Measurements from ENCODE around the gene PCNX2. TPM values are rescaled to one million over a fixed set of nuclear protein-coding genes. Genes with fewer than 3 reads are reported as not detected.

PCNX2 gene
- total RNA-seq, 3 donors from 2014 or later (not counting 1 experiment from before 2014, with no cell fraction given) = 12.9 to 25.8 (median 16.0) TPM

DNA sequence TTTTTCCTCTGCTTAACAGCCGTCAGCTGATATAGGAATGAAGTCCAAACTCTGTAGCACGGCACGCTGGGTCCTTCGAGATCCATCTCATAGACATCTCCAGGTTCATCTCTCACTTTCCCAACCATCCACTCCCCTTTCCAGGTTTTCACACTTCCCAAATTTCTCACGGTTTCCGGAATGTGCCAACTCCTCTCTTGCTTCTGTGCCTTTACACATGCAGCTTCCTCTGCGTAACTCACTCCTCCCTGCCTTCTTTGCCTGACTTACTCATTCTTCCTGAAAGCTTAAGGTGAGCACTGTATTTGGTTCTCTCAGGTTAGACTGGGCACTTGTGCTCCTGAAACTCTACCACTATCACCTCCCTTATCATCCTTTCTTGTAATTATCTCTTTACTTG lies 168.4 kb downstream of the PCNX2 start:
- H3K27ac Mint-ChIP-seq = no peak overlapping the region
- intact Hi-C loops (cut with micrococcal nuclease) = no loop called here
- H3K27ac ChIP-seq (ENCODE audit: low read length) = no peak overlapping the region
- no peaks in the 10 kb centered on the region for H3K36me3 ChIP-seq (ENCODE audit: control insufficient read depth, insufficient read depth, low read length)
- H3K4me1 ChIP-seq (ENCODE audit: control insufficient read depth, insufficient read depth, low read length) = no peaks in the 10 kb centered on the region
- DNase-seq (no peak), ATAC-seq (no peak)
- 95% methylated on average over 7 of the region's 7 CpGs for WGBS (ENCODE audit: insufficient coverage)
- no peak overlapping the region for H3K4me3 Mint-ChIP-seq
- H3K4me3 ChIP-seq (ENCODE audit: low read length) = no peak overlapping the region
- no peaks in the 10 kb centered on the region for H3K9me3 ChIP-seq (ENCODE audit: control insufficient read depth, insufficient read depth, low read length)
- H3K27me3 Mint-ChIP-seq (ENCODE audit: low read depth in 2 of 2) = no peaks in the 10 kb centered on the region
- no peaks in the 10 kb centered on the region for H3K36me3 Mint-ChIP-seq
- H3K27me3 ChIP-seq (ENCODE audit: control insufficient read depth, insufficient read depth, low read length) = no peaks in the 10 kb centered on the region
- peaks cover 0 to 3% of the 10 kb centered on the region in 2 donors for H3K9me3 Mint-ChIP-seq
- TF ChIP-seq, protein P1, sequence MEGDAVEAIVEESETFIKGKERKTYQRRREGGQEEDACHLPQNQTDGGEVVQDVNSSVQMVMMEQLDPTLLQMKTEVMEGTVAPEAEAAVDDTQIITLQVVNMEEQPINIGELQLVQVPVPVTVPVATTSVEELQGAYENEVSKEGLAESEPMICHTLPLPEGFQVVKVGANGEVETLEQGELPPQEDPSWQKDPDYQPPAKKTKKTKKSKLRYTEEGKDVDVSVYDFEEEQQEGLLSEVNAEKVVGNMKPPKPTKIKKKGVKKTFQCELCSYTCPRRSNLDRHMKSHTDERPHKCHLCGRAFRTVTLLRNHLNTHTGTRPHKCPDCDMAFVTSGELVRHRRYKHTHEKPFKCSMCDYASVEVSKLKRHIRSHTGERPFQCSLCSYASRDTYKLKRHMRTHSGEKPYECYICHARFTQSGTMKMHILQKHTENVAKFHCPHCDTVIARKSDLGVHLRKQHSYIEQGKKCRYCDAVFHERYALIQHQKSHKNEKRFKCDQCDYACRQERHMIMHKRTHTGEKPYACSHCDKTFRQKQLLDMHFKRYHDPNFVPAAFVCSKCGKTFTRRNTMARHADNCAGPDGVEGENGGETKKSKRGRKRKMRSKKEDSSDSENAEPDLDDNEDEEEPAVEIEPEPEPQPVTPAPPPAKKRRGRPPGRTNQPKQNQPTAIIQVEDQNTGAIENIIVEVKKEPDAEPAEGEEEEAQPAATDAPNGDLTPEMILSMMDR (IDR thresholded peaks at IDR 0.05) = no peak
- H3K4me1 Mint-ChIP-seq = no peaks in the 10 kb centered on the region

DNA sequence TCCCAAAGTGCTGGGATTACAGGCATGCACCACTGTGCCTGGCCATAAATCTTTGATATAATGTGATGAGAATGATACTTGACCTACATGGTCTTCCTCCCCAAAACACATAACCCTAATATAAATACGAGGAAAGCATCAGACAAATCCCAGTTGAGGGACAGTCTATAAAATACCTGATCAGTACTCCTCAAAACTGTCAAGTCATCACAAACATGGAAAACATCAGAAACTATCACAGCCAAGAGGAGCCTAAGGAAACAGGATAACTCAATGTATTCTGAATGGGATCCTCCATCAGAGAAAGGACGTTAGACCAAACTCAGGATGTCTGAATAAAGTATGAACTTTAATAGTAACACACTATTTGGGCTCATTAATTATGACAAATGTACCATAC lies 172.7 kb downstream of the PCNX2 start:
- DNase-seq (no peak), ATAC-seq (no peak)
- 100% methylated on average over 1 of the region's 2 CpGs for WGBS (ENCODE audit: insufficient coverage)
- H3K27ac Mint-ChIP-seq = no peak overlapping the region
- Histone ChIP-seq H3K9me3 (ENCODE audit: control insufficient read depth, insufficient read depth, low read length) (no peaks in the 10 kb centered on the region), H3K27ac (ENCODE audit: low read length) (no peak overlapping the region), H3K27me3 (ENCODE audit: control insufficient read depth, insufficient read depth, low read length) (no peaks in the 10 kb centered on the region), H3K4me3 (ENCODE audit: low read length) (no peak overlapping the region), H3K4me1 (ENCODE audit: control insufficient read depth, insufficient read depth, low read length) (no peaks in the 10 kb centered on the region), H3K36me3 (ENCODE audit: control insufficient read depth, insufficient read depth, low read length) (no peaks in the 10 kb centered on the region)
- intact Hi-C loops (cut with micrococcal nuclease) = no loop called here
- H3K36me3 Mint-ChIP-seq = no peaks in the 10 kb centered on the region
- TF ChIP-seq, protein P1 (IDR thresholded peaks at IDR 0.05) = no peak
- H3K9me3 Mint-ChIP-seq = no peaks in the 10 kb centered on the region
- no peaks in the 10 kb centered on the region for H3K4me1 Mint-ChIP-seq
- no peak overlapping the region for H3K4me3 Mint-ChIP-seq
- H3K27me3 Mint-ChIP-seq (ENCODE audit: low read depth in 2 of 2) = no peaks in the 10 kb centered on the region

GRCh38 chr1:233121947-233122559 lies 173.5 kb downstream of the PCNX2 start:
- H3K27me3 Mint-ChIP-seq (ENCODE audit: low read depth in 2 of 2) = no peaks in the 10 kb centered on the region
- Histone ChIP-seq H3K27ac (ENCODE audit: low read length) (no peak overlapping the region), H3K4me1 (ENCODE audit: control insufficient read depth, insufficient read depth, low read length) (no peaks in the 10 kb centered on the region), H3K36me3 (ENCODE audit: control insufficient read depth, insufficient read depth, low read length) (no peaks in the 10 kb centered on the region), H3K4me3 (ENCODE audit: low read length) (no peak overlapping the region), H3K9me3 (ENCODE audit: control insufficient read depth, insufficient read depth, low read length) (no peaks in the 10 kb centered on the region), H3K27me3 (ENCODE audit: control insufficient read depth, insufficient read depth, low read length) (no peaks in the 10 kb centered on the region)
- no peak for ATAC-seq
- no peak for DNase-seq
- no peaks in the 10 kb centered on the region for H3K36me3 Mint-ChIP-seq
- no CpG with 5 or more reads among the region's 1 CpG for WGBS (ENCODE audit: insufficient coverage)
- no peaks in the 10 kb centered on the region for H3K4me1 Mint-ChIP-seq
- no peak overlapping the region for H3K27ac Mint-ChIP-seq
- no peaks in the 10 kb centered on the region for H3K9me3 Mint-ChIP-seq
- intact Hi-C loops (cut with micrococcal nuclease) = no loop called here
- H3K4me3 Mint-ChIP-seq = no peak overlapping the region
- TF ChIP-seq, protein P1 (IDR thresholded peaks at IDR 0.05) = no peak

DNA sequence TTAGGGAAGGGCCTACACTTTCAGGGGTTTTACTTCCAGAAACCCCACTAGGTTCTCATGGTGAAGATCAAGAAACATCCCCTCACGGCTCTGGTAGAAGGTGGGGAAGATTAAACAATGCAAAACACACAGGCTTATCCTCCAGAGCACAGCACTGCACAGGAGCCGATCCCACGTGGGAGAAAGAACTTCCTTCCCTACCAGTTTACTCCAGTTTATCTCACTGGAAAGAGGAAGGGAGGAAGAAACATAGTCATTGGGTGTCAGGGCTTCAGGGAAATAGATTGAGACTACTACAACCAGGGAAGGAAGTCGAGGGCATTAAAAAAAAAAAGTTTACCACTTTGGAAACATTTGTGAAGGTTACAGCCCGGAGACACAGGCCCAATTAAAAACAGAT lies 180.7 kb downstream of the PCNX2 start:
- no peaks in the 10 kb centered on the region for H3K36me3 Mint-ChIP-seq
- WGBS (ENCODE audit: insufficient coverage) = 71% methylated on average over 1 of the region's 5 CpGs

More for the DNA sequence above, 180.7 kb downstream of the PCNX2 start:
- Histone ChIP-seq H3K4me3 (ENCODE audit: low read length) (no peak overlapping the region), H3K9me3 (ENCODE audit: control insufficient read depth, insufficient read depth, low read length) (no peaks in the 10 kb centered on the region), H3K27ac (ENCODE audit: low read length) (no peak overlapping the region), H3K4me1 (ENCODE audit: control insufficient read depth, insufficient read depth, low read length) (no peaks in the 10 kb centered on the region), H3K36me3 (ENCODE audit: control insufficient read depth, insufficient read depth, low read length) (no peaks in the 10 kb centered on the region), H3K27me3 (ENCODE audit: control insufficient read depth, insufficient read depth, low read length) (no peaks in the 10 kb centered on the region)
- Mint-ChIP-seq H3K27me3 (ENCODE audit: low read depth in 2 of 2) (no peaks in the 10 kb centered on the region), H3K27ac (peak overlapping the region; percentile 34 to 81), H3K4me1 (peaks cover 12 to 24% of the 10 kb centered on the region in 2 donors), H3K9me3 (no peaks in the 10 kb centered on the region), H3K4me3 (no peak overlapping the region)
- TF ChIP-seq, protein P1 (IDR thresholded peaks at IDR 0.05) = no peak
- ATAC-seq (no peak), DNase-seq (no peak)
- intact Hi-C loops (cut with micrococcal nuclease) = no loop called here

All from natural killer cell (primary cell).